HepG2 (cell line): ENCODE measurements around the gene ALG1L2. TPM values are rescaled to one million over a fixed set of nuclear protein-coding genes. Genes with fewer than 3 reads are reported as not detected.

ENCODE experiments used
- ATAC-seq: fragments of 200-7000 bp; cut with Tn5 transposase; 3 replicates; pipeline ENCODE4 v1.9.1; 2020; ENCODE audit warnings: mild to moderate bottlenecking, moderate library complexity
- BruUV-seq: library from RNA; stranded (reverse); fragments of 400-500 nt; replicated peaks from 2 replicates; lab custom pipeline; 2021; lab: Mats Ljungman, UMichigan
- CTCF ChIA-PET: fragments of 300-600 bp; formaldehyde crosslinking; extraction: SDS; loops from one replicate; lab custom pipeline; 2021; ENCODE audit warnings: low total read pairs, inconsistent platforms, low intra/inter-chr PET ratio; lab: Yijun Ruan, JAX
- POLR2A ChIA-PET: fragments of 350-600 bp; sonication (Branson Sonifier 250); formaldehyde crosslinking; loops from one replicate; lab custom pipeline; 2020; ENCODE audit warnings: antibody characterized with exemption, inconsistent platforms; lab: Yijun Ruan, JAX
- DNase-seq: peaks from one replicate; pipeline ENCODE4 v3.0.0-alpha.2; 2015; ENCODE audit warnings: low spot score
- FAIRE-seq: peaks from 3 replicates; lab custom pipeline; 2011; peaks lifted over from hg19 to GRCh38; lab: Jason Lieb, UNC
- H2AFZ ChIP-seq: one replicate; pipeline ENCODE4 v1.6.1; 2011; ENCODE audit warnings: low read length, inconsistent platforms
- H3K27ac ChIP-seq: fragments of 300-600 bp; 3 replicates; pipeline ENCODE4 v1.8.0; 2011; ENCODE audit warnings: mixed run types, mild to moderate bottlenecking, mixed read lengths, low read length, inconsistent platforms; ENCODE audit not compliant: insufficient read depth; ENCODE audit errors: extremely low read length
- H3K27me3 ChIP-seq, 2 experiments: fragments of 200-600 bp in 1 of 2; 2 replicates in 1 of 2; 3 replicates in 1 of 2; pipeline versions ENCODE4 v1.6.0 to v1.8.0; 2011; ENCODE audit warnings: low read length in 2 of 2, mild to moderate bottlenecking in 2 of 2, moderate library complexity in 2 of 2, inconsistent platforms in 1 of 2; ENCODE audit not compliant: insufficient read depth in 2 of 2, control insufficient read depth in 1 of 2
- H3K36me3 ChIP-seq, 2 experiments: fragments of 200-600 bp in 1 of 2; replicated peaks in 1 of 2; 2 replicates in 1 of 2; 3 replicates in 1 of 2; pipeline versions ENCODE4 v1.5.1 to v1.8.0; 2011; ENCODE audit warnings: low read length in 2 of 2, inconsistent platforms in 1 of 2; ENCODE audit not compliant: insufficient read depth in 2 of 2, control insufficient read depth in 1 of 2
- H3K4me1 ChIP-seq: 2 replicates; pipeline ENCODE4 v1.5.1; 2012; ENCODE audit warnings: low read length, inconsistent platforms; ENCODE audit not compliant: insufficient read depth
- H3K4me2 ChIP-seq: 2 replicates; pipeline ENCODE4 v1.6.0; 2011; ENCODE audit warnings: low read depth, low read length, inconsistent platforms
- H3K4me3 ChIP-seq, 3 experiments: fragments of 200-600 bp in 1 of 3; sonication (generic), shearing (Covaris generic) in 1 of 3; replicated peaks in 1 of 3; 2 replicates each; pipeline ENCODE4 v1.5.1; 2011 to 2016; ENCODE audit warnings: low read length in 3 of 3, inconsistent platforms in 2 of 3, low read depth in 2 of 3, mild to moderate bottlenecking in 2 of 3, control low read depth in 1 of 3, mixed read lengths in 1 of 3; ENCODE audit not compliant: insufficient read depth in 1 of 3
- H3K79me2 ChIP-seq: one replicate; pipeline ENCODE4 v1.6.1; 2011; ENCODE audit warnings: low read length, inconsistent platforms; ENCODE audit not compliant: insufficient read depth
- H3K9ac ChIP-seq: 2 replicates; pipeline ENCODE4 v1.6.0; 2011; ENCODE audit warnings: mild to moderate bottlenecking, low read depth, low read length, inconsistent platforms; ENCODE audit not compliant: insufficient read depth
- H3K9me3 ChIP-seq: 2 replicates; pipeline ENCODE4 v1.5.1; 2012; ENCODE audit warnings: mild to moderate bottlenecking, low read length
- H4K20me1 ChIP-seq: 2 replicates; pipeline ENCODE4 v1.6.0; 2011; ENCODE audit warnings: inconsistent platforms, mild to moderate bottlenecking, low read length, moderate library complexity; ENCODE audit not compliant: insufficient read depth
- ATF3 ChIP-seq: sonication (generic); formaldehyde crosslinking; IDR thresholded peaks from 2 replicates; pipeline ENCODE4 v1.4.0; 2020; ENCODE audit warnings: missing genetic modification reagents
- SIX4 ChIP-seq: sonication (generic); formaldehyde crosslinking; IDR thresholded peaks from 2 replicates; pipeline ENCODE4 v1.4.0; 2020; ENCODE audit warnings: missing genetic modification reagents
- ZBTB42 ChIP-seq: sonication (generic); formaldehyde crosslinking; IDR thresholded peaks from 2 replicates; pipeline ENCODE4 v1.5.0; 2020; ENCODE audit warnings: mild to moderate bottlenecking, missing genetic modification reagents
- ZNF577 ChIP-seq: sonication (generic); formaldehyde crosslinking; IDR thresholded peaks from 2 replicates; pipeline ENCODE4 v1.4.0; 2020; ENCODE audit warnings: mild to moderate bottlenecking, low read depth, missing genetic modification reagents, borderline replicate concordance
- WGBS: methylation state at CpG from one replicate; pipeline ENCODE4 v1.1.6; 2017; ENCODE audit warnings: low lambda C conversion rate; 5-methylcytosine and 5-hydroxymethylcytosine counted together
- in situ Hi-C: cut with HindIII; loops from 2 replicates; pipeline ENCODE4 v1.10.0; 2017; ENCODE audit warnings: low pct_unique_long_range_greater_than_20kb; ENCODE audit not compliant: extremely low pct_ligation_motif_present
- intact Hi-C: fragments of 100-400 bp; cut with micrococcal nuclease; formaldehyde crosslinking; loops from one replicate; pipeline ENCODE4 v1.10.0; 2022; ENCODE audit not compliant: unreplicated experiment
- polyA plus RNA-seq, 8 experiments: library from polyadenylated mRNA; depleted of rRNA in 3 of 8; stranded (reverse) in 7 of 8; unstranded in 1 of 8; fragments of >200 nt; fragmentation: Illumina TruSeq in 4 of 8; extraction: Trizol in 4 of 8; gene quantifications; 2 replicates each; pipeline versions ENCODE4 v1.2.1 to v1.2.3, GENCODE V29; 2011 to 2016; ENCODE audit warnings: low read depth in 4 of 8, missing spikeins in 1 of 8, mixed read lengths in 1 of 8; ENCODE audit not compliant: insufficient read depth in 1 of 8
- total RNA-seq, 5 experiments: library from RNA; depleted of rRNA; stranded (reverse); fragments of >200 nt; fragmentation: Illumina TruSeq; extraction: Trizol; gene quantifications; 2 replicates each; pipeline ENCODE4 v1.2.3, GENCODE V29; 2016; ENCODE audit warnings: low read depth in 1 of 5
- TF ChIP-seq, protein P1 (sequence below): sonication (generic); formaldehyde crosslinking; IDR thresholded peaks from 2 replicates; pipeline ENCODE4 v1.4.0; 2020; ENCODE audit warnings: mild to moderate bottlenecking, missing genetic modification reagents
- TF ChIP-seq, protein P2 (sequence below): fragments of 450-650 bp; IDR thresholded peaks from 2 replicates; pipeline ENCODE4 v1.6.1; 2016
- TF ChIP-seq, protein P3 (sequence below): sonication (generic); formaldehyde crosslinking; conservative IDR thresholded peaks from 2 replicates; pipeline ENCODE4 v1.4.0; 2020; ENCODE audit warnings: missing genetic modification reagents
- TF ChIP-seq, protein P4 (sequence below): sonication (generic); formaldehyde crosslinking; conservative IDR thresholded peaks from 2 replicates; pipeline ENCODE4 v1.8.0; 2022; ENCODE audit warnings: missing genetic modification reagents

ALG1L2 gene
- total and polyA plus RNA-seq, 2 of the 13 experiments (the other 11 are each of a cell fraction or from before 2014, with no cell fraction given) = 0.13 to 0.55 TPM

DNA sequence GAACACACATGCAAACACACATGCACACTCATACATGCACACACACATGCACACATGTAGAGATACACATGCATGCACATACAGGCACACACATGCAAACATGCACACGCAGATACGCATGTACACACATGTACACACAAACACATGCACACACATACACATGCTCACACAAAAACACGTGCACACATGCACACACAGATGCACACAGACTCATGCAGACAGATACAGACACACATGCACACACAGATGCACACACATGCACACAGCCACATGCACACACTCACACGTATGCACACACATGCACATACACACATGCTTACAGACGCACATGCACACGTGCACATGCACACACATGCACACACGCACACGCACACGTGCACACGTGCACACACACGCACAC, 37.3 kb upstream of the ALG1L2 start:
- Histone ChIP-seq H3K4me1 (no peaks in the 10 kb centered on the region), H4K20me1 (no peaks in the 10 kb centered on the region), H3K27ac (no peak overlapping the region), H3K9me3 (no peaks in the 10 kb centered on the region), H3K27me3 (no peaks in the 10 kb centered on the region), H3K9ac (no peak overlapping the region), H2AFZ (no peak overlapping the region), H3K4me3 (no peak overlapping the region), H3K79me2 (no peaks in the 10 kb centered on the region), H3K36me3 (no peaks in the 10 kb centered on the region), H3K4me2 (no peak overlapping the region)
- in situ Hi-C loops = no loop called here
- TF ChIP-seq, protein P1, sequence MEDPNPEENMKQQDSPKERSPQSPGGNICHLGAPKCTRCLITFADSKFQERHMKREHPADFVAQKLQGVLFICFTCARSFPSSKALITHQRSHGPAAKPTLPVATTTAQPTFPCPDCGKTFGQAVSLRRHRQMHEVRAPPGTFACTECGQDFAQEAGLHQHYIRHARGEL = no peak
- no peak for TF ChIP-seq ATF3 (CRISPR knock-in tag)
- TF ChIP-seq, protein P2, sequence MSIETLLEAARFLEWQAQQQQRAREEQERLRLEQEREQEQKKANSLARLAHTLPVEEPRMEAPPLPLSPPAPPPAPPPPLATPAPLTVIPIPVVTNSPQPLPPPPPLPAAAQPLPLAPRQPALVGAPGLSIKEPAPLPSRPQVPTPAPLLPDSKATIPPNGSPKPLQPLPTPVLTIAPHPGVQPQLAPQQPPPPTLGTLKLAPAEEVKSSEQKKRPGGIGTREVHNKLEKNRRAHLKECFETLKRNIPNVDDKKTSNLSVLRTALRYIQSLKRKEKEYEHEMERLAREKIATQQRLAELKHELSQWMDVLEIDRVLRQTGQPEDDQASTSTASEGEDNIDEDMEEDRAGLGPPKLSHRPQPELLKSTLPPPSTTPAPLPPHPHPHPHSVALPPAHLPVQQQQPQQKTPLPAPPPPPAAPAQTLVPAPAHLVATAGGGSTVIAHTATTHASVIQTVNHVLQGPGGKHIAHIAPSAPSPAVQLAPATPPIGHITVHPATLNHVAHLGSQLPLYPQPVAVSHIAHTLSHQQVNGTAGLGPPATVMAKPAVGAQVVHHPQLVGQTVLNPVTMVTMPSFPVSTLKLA = peak; percentile 98
- no peak for FAIRE-seq
- intact Hi-C loops = no loop called here
- BruUV-seq = no TSS peak
- ATAC-seq = no peak
- 47% methylated on average over 8 of the region's 11 CpGs for WGBS
- ChIA-PET CTCF (no interaction called here), POLR2A (no interaction called here)
- no peak for DNase-seq

GRCh38 chr3:130048726-130049125, 32.9 kb upstream of the ALG1L2 start:
- H4K20me1 ChIP-seq = no peaks in the 10 kb centered on the region
- DNase-seq = no peak
- no peak overlapping the region for H3K4me3 ChIP-seq
- H3K27ac ChIP-seq = no peak overlapping the region
- ChIA-PET POLR2A (no interaction called here), CTCF (no interaction called here)
- no peaks in the 10 kb centered on the region for H3K9me3 ChIP-seq
- no peak overlapping the region for H3K9ac ChIP-seq
- no peaks in the 10 kb centered on the region for H3K79me2 ChIP-seq
- no peaks in the 10 kb centered on the region for H3K36me3 ChIP-seq
- no peaks in the 10 kb centered on the region for H3K4me1 ChIP-seq
- no peak overlapping the region for H3K4me2 ChIP-seq
- no peaks in the 10 kb centered on the region for H3K27me3 ChIP-seq
- 0% methylated on average over 2 of the region's 6 CpGs for WGBS
- TF ChIP-seq, protein P3, sequence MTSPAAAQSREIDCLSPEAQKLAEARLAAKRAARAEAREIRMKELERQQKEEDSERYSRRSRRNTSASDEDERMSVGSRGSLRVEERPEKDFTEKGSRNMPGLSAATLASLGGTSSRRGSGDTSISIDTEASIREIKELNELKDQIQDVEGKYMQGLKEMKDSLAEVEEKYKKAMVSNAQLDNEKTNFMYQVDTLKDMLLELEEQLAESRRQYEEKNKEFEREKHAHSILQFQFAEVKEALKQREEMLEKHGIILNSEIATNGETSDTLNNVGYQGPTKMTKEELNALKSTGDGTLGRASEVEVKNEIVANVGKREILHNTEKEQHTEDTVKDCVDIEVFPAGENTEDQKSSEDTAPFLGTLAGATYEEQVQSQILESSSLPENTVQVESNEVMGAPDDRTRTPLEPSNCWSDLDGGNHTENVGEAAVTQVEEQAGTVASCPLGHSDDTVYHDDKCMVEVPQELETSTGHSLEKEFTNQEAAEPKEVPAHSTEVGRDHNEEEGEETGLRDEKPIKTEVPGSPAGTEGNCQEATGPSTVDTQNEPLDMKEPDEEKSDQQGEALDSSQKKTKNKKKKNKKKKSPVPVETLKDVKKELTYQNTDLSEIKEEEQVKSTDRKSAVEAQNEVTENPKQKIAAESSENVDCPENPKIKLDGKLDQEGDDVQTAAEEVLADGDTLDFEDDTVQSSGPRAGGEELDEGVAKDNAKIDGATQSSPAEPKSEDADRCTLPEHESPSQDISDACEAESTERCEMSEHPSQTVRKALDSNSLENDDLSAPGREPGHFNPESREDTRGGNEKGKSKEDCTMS = no peak
- no peak for TF ChIP-seq SIX4 (CRISPR knock-in tag)
- TF ChIP-seq ZNF577 = no peak
- TF ChIP-seq, protein P4, sequence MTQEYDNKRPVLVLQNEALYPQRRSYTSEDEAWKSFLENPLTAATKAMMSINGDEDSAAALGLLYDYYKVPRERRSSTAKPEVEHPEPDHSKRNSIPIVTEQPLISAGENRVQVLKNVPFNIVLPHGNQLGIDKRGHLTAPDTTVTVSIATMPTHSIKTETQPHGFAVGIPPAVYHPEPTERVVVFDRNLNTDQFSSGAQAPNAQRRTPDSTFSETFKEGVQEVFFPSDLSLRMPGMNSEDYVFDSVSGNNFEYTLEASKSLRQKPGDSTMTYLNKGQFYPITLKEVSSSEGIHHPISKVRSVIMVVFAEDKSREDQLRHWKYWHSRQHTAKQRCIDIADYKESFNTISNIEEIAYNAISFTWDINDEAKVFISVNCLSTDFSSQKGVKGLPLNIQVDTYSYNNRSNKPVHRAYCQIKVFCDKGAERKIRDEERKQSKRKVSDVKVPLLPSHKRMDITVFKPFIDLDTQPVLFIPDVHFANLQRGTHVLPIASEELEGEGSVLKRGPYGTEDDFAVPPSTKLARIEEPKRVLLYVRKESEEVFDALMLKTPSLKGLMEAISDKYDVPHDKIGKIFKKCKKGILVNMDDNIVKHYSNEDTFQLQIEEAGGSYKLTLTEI (CRISPR knock-in tag) = no peak
- TF ChIP-seq ZBTB42 (CRISPR knock-in tag) = no peak
- H2AFZ ChIP-seq = no peak overlapping the region
- intact Hi-C loops (no loop called here), in situ Hi-C loops (no loop called here)
- no peak for FAIRE-seq
- ATAC-seq = no peak
- BruUV-seq = no TSS peak
